GM19043 (cell line): Measurements from ENCODE around the gene QPRT.
"Not testable (repeated sequence)": the region's sequence is repeated elsewhere in the genome, so short reads cannot be mapped to it uniquely, and the experiment has no call there.

ENCODE experiments used
- ATAC-seq: cut with Tn5 transposase; IDR thresholded peaks from one replicate; pipeline ENCODE4 v1.9.1; 2021; ENCODE audit warnings: low read depth; ENCODE audit not compliant: unreplicated experiment

The QPRT gene

GRCh38 chr16:29743827-29744531, 65.0 kb downstream of the QPRT start:
- no peak for ATAC-seq

GRCh38 chr16:29744541-29745101, 65.6 kb downstream of the QPRT start:
- ATAC-seq, result no peak

- ATAC-seq, result peak; percentile 28
Measured at GRCh38 chr16:29745121-29745852, 66.3 kb downstream of the QPRT start.

- ATAC-seq, result peak; percentile 73
Measured at GRCh38 chr16:29745853-29746345, 66.9 kb downstream of the QPRT start, which contains the start of gene C16orf54. C16orf54 (minus strand) TSS chr16:29745990; CDS start chr16:29744951, 1,039 bp downstream.

GRCh38 chr16:29746518-29746917, 67.5 kb downstream of the QPRT start:
- ATAC-seq, result not testable (repeated sequence)
